Right renal pelvis (tissue), 4 donors: ENCODE results near the gene NBPF10. TPM values are rescaled to one million over a fixed set of nuclear protein-coding genes. Genes with fewer than 3 reads are reported as not detected.
"Not testable (repeated sequence)": the region's sequence is repeated elsewhere in the genome, so short reads cannot be mapped to it uniquely, and the experiment has no call there.

Experiments used
- DNase-seq, 4 donors: peaks; one replicate each; pipeline ENCODE4 v3.0.0-alpha.2; 2013; ENCODE audit warnings: low read depth in 4 of 4, low spot score in 3 of 4, missing footprints in 1 of 4
- polyA plus RNA-seq, 4 donors: library from polyadenylated mRNA; unstranded; fragments of 120-200 nt; gene quantifications; one replicate each; pipeline ENCODE4 v1.2.1, GENCODE V29; 2013; ENCODE audit not compliant: insufficient read length in 4 of 4

Gene NBPF10, protein sequence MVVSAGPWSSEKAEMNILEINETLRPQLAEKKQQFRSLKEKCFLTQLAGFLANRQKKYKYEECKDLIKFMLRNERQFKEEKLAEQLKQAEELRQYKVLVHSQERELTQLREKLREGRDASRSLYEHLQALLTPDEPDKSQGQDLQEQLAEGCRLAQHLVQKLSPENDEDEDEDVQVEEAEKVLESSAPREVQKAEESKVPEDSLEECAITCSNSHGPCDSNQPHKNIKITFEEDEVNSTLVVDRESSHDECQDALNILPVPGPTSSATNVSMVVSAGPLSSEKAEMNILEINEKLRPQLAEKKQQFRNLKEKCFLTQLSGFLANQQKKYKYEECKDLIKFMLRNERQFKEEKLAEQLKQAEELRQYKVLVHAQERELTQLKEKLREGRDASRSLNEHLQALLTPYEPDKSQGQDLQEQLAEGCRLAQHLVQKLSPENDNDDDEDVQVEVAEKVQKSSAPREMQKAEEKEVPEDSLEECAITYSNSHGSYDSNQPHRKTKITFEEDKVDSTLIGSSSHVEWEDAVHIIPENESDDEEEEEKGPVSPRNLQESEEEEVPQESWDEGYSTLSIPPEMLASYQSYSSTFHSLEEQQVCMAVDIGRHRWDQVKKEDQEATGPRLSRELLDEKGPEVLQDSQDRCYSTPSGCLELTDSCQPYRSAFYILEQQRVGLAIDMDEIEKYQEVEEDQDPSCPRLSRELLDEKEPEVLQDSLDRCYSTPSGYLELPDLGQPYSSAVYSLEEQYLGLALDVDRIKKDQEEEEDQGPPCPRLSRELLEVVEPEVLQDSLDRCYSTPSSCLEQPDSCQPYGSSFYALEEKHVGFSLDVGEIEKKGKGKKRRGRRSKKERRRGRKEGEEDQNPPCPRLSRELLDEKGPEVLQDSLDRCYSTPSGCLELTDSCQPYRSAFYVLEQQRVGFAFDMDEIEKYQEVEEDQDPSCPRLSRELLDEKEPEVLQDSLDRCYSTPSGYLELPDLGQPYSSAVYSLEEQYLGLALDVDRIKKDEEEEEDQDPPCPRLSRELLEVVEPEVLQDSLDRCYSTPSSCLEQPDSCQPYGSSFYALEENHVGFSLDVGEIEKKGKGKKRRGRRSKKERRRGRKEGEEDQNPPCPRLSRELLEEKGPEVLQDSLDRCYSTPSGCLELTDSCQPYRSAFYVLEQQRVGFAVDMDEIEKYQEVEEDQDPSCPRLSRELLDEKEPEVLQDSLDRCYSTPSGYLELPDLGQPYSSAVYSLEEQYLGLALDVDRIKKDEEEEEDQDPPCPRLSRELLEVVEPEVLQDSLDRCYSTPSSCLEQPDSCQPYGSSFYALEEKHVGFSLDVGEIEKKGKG (N-terminal part only)
- 1 to 10 TPM; 2.1 to 3.4 (median 2.9) TPM for polyA plus RNA-seq

DNA sequence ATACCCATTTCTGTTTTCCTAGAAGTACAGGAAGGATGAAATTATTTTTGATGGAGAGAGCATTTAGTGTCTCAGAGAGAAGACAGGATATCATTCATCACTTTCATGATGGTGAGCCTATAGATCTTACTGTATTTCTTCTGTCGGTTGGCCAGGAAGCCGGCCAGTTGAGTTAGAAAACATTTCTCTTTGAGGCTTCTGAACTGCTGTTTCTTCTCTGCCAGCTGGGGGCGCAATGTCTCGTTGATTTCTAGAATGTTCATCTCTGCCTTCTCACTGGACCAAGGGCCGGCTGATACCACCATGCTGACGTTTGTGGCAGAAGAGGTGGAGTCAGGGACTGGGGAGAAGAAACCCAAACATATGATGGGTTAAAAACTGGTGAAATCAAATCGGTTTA is at the start of gene NBPF10:
TSS of gene NBPF10 (minus strand) at position 340 of the 400 bp plus-strand sequence. CDS start at position 305, 35 bp downstream.
- not testable (repeated sequence) for DNase-seq

DNA sequence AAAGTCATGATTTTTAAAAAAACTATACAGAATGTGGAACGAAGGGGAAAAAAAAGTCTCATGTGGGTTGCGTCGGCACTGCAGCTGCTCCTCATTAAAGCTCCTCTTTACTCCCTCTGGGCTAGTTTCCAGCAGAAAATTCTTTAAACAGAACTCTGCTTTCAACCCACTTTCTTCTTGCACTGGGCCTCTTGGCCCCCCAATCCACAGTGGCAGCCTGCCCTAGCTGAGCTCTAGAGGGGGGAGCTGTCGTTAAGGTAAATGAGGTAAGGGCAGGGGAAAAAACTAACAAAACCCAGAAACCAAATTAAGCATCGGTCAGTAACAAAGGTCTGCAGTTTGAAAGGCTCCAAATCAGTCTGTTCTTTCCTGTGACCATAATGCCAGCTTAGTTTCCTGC is 29.9 kb upstream of the NBPF10 start:
- not testable (repeated sequence) for DNase-seq

DNA sequence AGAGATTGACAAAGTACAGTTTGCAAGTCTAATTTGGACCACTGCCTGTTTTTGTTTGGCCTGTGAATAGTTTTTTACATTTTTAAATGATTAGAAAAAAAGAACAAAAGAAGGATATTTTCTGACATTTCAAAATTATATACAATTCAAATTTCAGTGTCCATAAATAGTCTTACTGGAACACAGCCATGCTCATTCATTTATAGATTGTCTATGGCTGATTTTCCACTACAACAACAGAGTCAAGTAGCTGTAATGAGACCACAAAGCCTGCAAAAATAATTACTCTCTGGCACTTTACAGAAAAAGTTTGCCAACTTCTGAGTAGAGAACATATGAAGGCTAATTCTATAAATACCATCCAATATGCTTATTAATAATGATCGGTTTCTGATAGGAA is 23.1 kb upstream of the NBPF10 start:
- DNase-seq = not testable (repeated sequence)

DNA sequence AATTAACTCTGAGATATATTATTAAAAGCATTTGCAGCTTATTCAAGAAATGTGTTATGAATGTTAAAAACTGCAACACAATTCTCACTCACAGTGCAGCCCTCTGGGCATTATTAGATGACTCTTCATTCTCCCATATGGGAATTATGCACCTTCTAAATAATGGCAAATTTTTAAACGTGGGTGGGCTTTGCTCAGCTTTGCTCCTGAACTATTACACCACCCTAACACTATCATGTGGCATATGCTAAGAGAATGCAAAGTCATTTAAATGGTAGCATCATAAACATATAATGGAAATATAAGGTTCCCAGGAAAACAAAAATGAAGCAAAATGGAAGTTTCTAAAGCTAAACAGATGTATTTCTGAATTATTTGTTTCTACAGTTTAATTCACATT is 22.7 kb upstream of the NBPF10 start:
- not testable (repeated sequence) for DNase-seq

Other genes with a start within 250 kb of the NBPF10 start
- under 1 TPM; 0.80 to 0.91 (median 0.82) TPM for gene ITGA10, start 234.8 kb downstream of the NBPF10 start, polyA plus RNA-seq
- 10 to 100 TPM; 52.7 to 64.8 (median 63.1) TPM for gene PEX11B, start 226.1 kb downstream of the NBPF10 start, polyA plus RNA-seq
- 100 to 1,000 TPM; 191 to 214 (median 201) TPM for gene RBM8A, start 217.3 kb downstream of the NBPF10 start, polyA plus RNA-seq
- gene LIX1L, start 186.8 kb downstream of the NBPF10 start, polyA plus RNA-seq = 10 to 100 TPM; 25.3 to 31.2 (median 29.2) TPM
- gene ANKRD34A, start 180.2 kb downstream of the NBPF10 start, polyA plus RNA-seq = under 1 TPM; 0.54 to 0.76 (median 0.71) TPM
- gene POLR3GL, start 180.1 kb downstream of the NBPF10 start, polyA plus RNA-seq = 10 to 100 TPM; 33.7 to 40.0 (median 36.1) TPM
- 100 to 1,000 TPM; 423 to 571 (median 523) TPM for gene TXNIP, start 148.2 kb downstream of the NBPF10 start, polyA plus RNA-seq
- gene HJV, start 123.1 kb downstream of the NBPF10 start, polyA plus RNA-seq = under 1 TPM in 2 of 4 donors, not detected in 2; 0.13 TPM
- 10 to 100 TPM; 42.0 to 52.7 (median 45.5) TPM for gene NOTCH2NLA, start 84.2 kb upstream of the NBPF10 start, polyA plus RNA-seq